ENCODE measurements around the gene MTX3.

MTX3 gene

GRCh38 chr5:79983618-79984017 lies 7.4 kb downstream of the MTX3 start:
- H3K36me3 ChIP-seq (ENCODE audit: control insufficient read depth in 2 of 2, insufficient read depth in 2 of 2, low read length in 2 of 2): peaks cover 13 to 36% of the 10 kb centered on the region in 2 donors
- no peak overlapping the region for H3K9ac ChIP-seq (ENCODE audit: low read length in 2 of 2)
- no peaks in the 10 kb centered on the region for H3K9me3 ChIP-seq (ENCODE audit: control insufficient read depth in 2 of 2, low read length in 2 of 2)
- H3K27ac ChIP-seq (ENCODE audit: low read length): no peak overlapping the region
- H3K4me1 ChIP-seq (ENCODE audit: control insufficient read depth, insufficient read depth, low read length): no peaks in the 10 kb centered on the region
- H3K27me3 ChIP-seq (ENCODE audit: control insufficient read depth in 1 of 2, insufficient read depth in 2 of 2, low read length in 2 of 2): no peaks in the 10 kb centered on the region
- H3K4me3 ChIP-seq (ENCODE audit: low read length in 2 of 2): no peak overlapping the region

DNA sequence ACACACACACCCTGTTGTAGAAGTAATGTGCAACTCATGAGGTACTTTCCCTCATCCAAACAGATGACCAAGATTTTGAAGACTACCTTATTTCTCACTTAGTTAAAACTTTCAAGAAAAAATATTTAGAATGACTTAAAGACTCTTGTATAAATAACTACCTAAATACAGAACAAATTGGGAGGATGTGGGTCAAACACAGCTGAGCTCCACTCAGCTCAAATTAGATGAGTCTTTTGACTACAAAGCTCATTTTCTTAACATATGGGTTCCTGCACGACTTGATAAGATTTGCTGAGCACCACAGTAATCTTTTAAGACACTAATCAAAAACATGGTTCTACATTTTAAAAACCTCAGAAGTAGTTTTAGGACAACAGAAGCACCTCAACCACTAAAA lies 8.9 kb downstream of the MTX3 start:
- no peak overlapping the region for H3K9ac ChIP-seq (ENCODE audit: low read length in 2 of 2)
- H3K27ac ChIP-seq (ENCODE audit: low read length): no peak overlapping the region
- H3K4me1 ChIP-seq (ENCODE audit: control insufficient read depth, insufficient read depth, low read length): no peaks in the 10 kb centered on the region
- no peak overlapping the region for H3K4me3 ChIP-seq (ENCODE audit: low read length in 2 of 2)
- peaks cover 21 to 37% of the 10 kb centered on the region in 2 donors for H3K36me3 ChIP-seq (ENCODE audit: control insufficient read depth in 2 of 2, insufficient read depth in 2 of 2, low read length in 2 of 2)
- no peaks in the 10 kb centered on the region for H3K9me3 ChIP-seq (ENCODE audit: control insufficient read depth in 2 of 2, low read length in 2 of 2)
- H3K27me3 ChIP-seq (ENCODE audit: control insufficient read depth in 1 of 2, insufficient read depth in 2 of 2, low read length in 2 of 2): no peaks in the 10 kb centered on the region

- Histone ChIP-seq H3K27me3 (ENCODE audit: control insufficient read depth in 1 of 2, insufficient read depth in 2 of 2, low read length in 2 of 2) (no peaks in the 10 kb centered on the region), H3K4me1 (ENCODE audit: control insufficient read depth, insufficient read depth, low read length) (no peaks in the 10 kb centered on the region), H3K36me3 (ENCODE audit: control insufficient read depth in 2 of 2, insufficient read depth in 2 of 2, low read length in 2 of 2) (peaks cover 11 to 20% of the 10 kb centered on the region in 2 donors), H3K4me3 (ENCODE audit: low read length in 2 of 2) (no peak overlapping the region), H3K9ac (ENCODE audit: low read length in 2 of 2) (no peak overlapping the region), H3K27ac (ENCODE audit: low read length) (no peak overlapping the region), H3K9me3 (ENCODE audit: control insufficient read depth in 2 of 2, low read length in 2 of 2) (no peaks in the 10 kb centered on the region)
Observed at GRCh38 chr5:79976759-79977515, 14.1 kb downstream of the MTX3 start.

DNA sequence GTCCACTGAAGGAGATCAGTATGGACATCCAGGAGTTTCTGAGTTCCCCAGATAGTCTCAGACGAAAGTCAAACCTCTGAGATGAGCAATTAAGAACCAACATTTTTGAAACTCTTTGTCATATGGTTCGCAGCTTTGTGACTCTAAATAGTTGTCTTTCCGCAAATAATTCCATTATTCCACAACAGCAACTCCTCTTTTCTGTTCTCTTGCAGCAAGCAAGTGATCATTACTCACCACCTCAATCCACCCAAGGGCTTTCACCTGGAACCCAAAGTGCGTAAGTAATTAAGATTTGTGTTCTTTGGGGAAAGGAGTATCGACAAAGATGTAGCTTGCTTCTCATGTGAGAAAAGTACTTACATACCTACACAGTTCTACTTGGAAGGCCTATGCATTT lies 15.6 kb downstream of the MTX3 start:
- no peaks in the 10 kb centered on the region for H3K9me3 ChIP-seq (ENCODE audit: control insufficient read depth in 2 of 2, low read length in 2 of 2)
- H3K36me3 ChIP-seq (ENCODE audit: control insufficient read depth in 2 of 2, insufficient read depth in 2 of 2, low read length in 2 of 2): peaks cover 9 to 14% of the 10 kb centered on the region in 2 donors
- H3K27me3 ChIP-seq (ENCODE audit: control insufficient read depth in 1 of 2, insufficient read depth in 2 of 2, low read length in 2 of 2): no peaks in the 10 kb centered on the region
- no peak overlapping the region for H3K4me3 ChIP-seq (ENCODE audit: low read length in 2 of 2)
- H3K27ac ChIP-seq (ENCODE audit: low read length): no peak overlapping the region
- H3K4me1 ChIP-seq (ENCODE audit: control insufficient read depth, insufficient read depth, low read length): no peaks in the 10 kb centered on the region
- no peak overlapping the region for H3K9ac ChIP-seq (ENCODE audit: low read length in 2 of 2)

DNA sequence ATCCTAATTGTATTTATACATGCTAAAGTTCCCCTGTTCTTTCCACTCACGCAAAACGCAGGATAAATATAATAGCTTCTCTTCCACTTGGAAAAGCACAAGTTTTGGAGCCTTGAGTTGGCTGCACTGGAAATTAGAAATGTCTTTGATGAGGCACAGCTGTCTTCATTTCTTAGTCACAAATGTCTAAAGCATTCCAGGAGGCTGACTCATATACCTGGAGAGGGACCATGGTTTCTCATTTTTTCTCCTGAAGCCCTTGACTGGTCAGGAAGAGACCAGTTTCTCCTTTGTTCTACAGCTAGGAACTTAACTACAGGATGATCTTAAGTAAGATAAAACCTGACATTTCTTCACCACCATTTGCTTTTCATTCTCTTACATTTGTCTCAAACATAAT lies 16.2 kb downstream of the MTX3 start:
- Histone ChIP-seq H3K9me3 (ENCODE audit: control insufficient read depth in 2 of 2, low read length in 2 of 2) (no peaks in the 10 kb centered on the region), H3K27ac (ENCODE audit: low read length) (no peak overlapping the region), H3K4me3 (ENCODE audit: low read length in 2 of 2) (no peak overlapping the region), H3K36me3 (ENCODE audit: control insufficient read depth in 2 of 2, insufficient read depth in 2 of 2, low read length in 2 of 2) (peaks cover 9 to 12% of the 10 kb centered on the region in 2 donors), H3K27me3 (ENCODE audit: control insufficient read depth in 1 of 2, insufficient read depth in 2 of 2, low read length in 2 of 2) (no peaks in the 10 kb centered on the region), H3K9ac (ENCODE audit: low read length in 2 of 2) (no peak overlapping the region), H3K4me1 (ENCODE audit: control insufficient read depth, insufficient read depth, low read length) (no peaks in the 10 kb centered on the region)

DNA sequence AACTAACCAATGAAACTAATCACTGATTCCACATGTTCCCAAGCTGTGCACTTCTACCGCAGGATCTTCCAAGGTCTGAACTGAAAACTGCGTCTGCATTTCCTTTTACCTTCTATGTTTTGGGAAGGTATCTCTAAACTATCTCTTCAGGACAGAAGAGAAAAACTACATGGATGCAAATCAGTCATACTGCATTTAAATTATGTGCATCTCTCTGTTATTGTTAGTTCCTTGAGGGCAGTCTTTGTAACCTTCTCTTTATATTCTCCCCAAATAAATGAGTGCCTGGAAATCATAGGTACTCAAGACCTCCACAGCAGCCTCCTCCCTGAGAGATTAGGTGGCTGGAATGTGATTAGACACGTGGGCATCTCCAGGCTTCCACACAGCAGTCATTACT lies 17.1 kb downstream of the MTX3 start:
- no peaks in the 10 kb centered on the region for H3K4me1 ChIP-seq (ENCODE audit: control insufficient read depth, insufficient read depth, low read length)
- H3K27ac ChIP-seq (ENCODE audit: low read length): no peak overlapping the region
- H3K4me3 ChIP-seq (ENCODE audit: low read length in 2 of 2): no peak overlapping the region
- no peak overlapping the region for H3K9ac ChIP-seq (ENCODE audit: low read length in 2 of 2)
- H3K27me3 ChIP-seq (ENCODE audit: control insufficient read depth in 1 of 2, insufficient read depth in 2 of 2, low read length in 2 of 2): no peaks in the 10 kb centered on the region
- peaks cover 9 to 12% of the 10 kb centered on the region in 2 donors for H3K36me3 ChIP-seq (ENCODE audit: control insufficient read depth in 2 of 2, insufficient read depth in 2 of 2, low read length in 2 of 2)
- H3K9me3 ChIP-seq (ENCODE audit: control insufficient read depth in 2 of 2, low read length in 2 of 2): no peaks in the 10 kb centered on the region

- Histone ChIP-seq H3K4me3 (ENCODE audit: low read length in 2 of 2) (no peak overlapping the region), H3K9me3 (ENCODE audit: control insufficient read depth in 2 of 2, low read length in 2 of 2) (no peaks in the 10 kb centered on the region), H3K9ac (ENCODE audit: low read length in 2 of 2) (no peak overlapping the region), H3K27me3 (ENCODE audit: control insufficient read depth in 1 of 2, insufficient read depth in 2 of 2, low read length in 2 of 2) (no peaks in the 10 kb centered on the region), H3K36me3 (ENCODE audit: control insufficient read depth in 2 of 2, insufficient read depth in 2 of 2, low read length in 2 of 2) (peaks cover 9 to 12% of the 10 kb centered on the region in 2 donors), H3K4me1 (ENCODE audit: control insufficient read depth, insufficient read depth, low read length) (no peaks in the 10 kb centered on the region), H3K27ac (ENCODE audit: low read length) (no peak overlapping the region)
Observed at GRCh38 chr5:79973511-79973910, 17.6 kb downstream of the MTX3 start.

DNA sequence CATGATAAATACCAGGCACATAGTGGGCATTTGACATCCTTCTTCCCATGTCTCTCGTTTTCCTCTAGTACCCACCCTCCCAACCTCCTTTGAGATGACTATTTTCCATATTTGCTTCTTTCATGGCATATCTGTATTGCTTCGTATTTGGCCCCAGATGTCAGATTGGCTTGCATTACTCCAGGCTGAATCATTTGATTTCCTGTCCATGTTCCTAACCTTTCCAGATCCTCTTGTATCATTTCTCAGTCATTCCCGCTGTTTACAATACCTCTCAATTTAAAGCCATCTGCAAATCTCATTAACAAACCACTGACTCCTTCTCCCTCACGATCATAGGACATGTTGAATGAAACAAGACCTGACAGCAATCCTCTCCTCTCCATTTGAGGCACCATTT lies 19.9 kb downstream of the MTX3 start:
- Histone ChIP-seq H3K36me3 (ENCODE audit: control insufficient read depth in 2 of 2, insufficient read depth in 2 of 2, low read length in 2 of 2) (peaks cover 0 to 2% of the 10 kb centered on the region in 2 donors), H3K9me3 (ENCODE audit: control insufficient read depth in 2 of 2, low read length in 2 of 2) (no peaks in the 10 kb centered on the region), H3K9ac (ENCODE audit: low read length in 2 of 2) (no peak overlapping the region), H3K27ac (ENCODE audit: low read length) (no peak overlapping the region), H3K4me1 (ENCODE audit: control insufficient read depth, insufficient read depth, low read length) (no peaks in the 10 kb centered on the region), H3K27me3 (ENCODE audit: control insufficient read depth in 1 of 2, insufficient read depth in 2 of 2, low read length in 2 of 2) (no peaks in the 10 kb centered on the region), H3K4me3 (ENCODE audit: low read length in 2 of 2) (no peak overlapping the region)

DNA sequence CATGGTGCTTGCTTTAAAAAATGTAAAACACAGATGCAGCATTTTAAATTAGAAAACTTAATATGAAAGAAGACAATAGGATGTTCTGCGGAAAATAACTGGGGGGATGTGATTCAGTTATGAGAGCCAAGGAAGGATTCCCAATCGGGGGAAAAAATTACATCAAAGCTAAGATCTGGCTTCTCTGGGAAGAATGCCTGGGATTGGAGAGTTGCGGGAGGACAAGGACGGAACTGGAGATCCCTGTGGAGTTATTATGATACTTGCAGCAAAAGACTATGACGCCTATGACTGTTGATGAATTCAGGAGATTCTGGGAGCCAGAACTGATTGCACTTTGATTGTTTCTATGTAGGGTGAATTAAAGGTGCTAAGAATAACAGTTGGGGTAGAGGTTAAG lies 24.6 kb downstream of the MTX3 start:
- H3K27me3 ChIP-seq (ENCODE audit: control insufficient read depth in 1 of 2, insufficient read depth in 2 of 2, low read length in 2 of 2): no peaks in the 10 kb centered on the region
- H3K4me3 ChIP-seq (ENCODE audit: low read length in 2 of 2): no peak overlapping the region
- H3K9ac ChIP-seq (ENCODE audit: low read length in 2 of 2): no peak overlapping the region
- H3K4me1 ChIP-seq (ENCODE audit: control insufficient read depth, insufficient read depth, low read length): no peaks in the 10 kb centered on the region
- H3K27ac ChIP-seq (ENCODE audit: low read length): no peak overlapping the region
- H3K36me3 ChIP-seq (ENCODE audit: control insufficient read depth in 2 of 2, insufficient read depth in 2 of 2, low read length in 2 of 2): no peaks in the 10 kb centered on the region
- no peaks in the 10 kb centered on the region for H3K9me3 ChIP-seq (ENCODE audit: control insufficient read depth in 2 of 2, low read length in 2 of 2)

GRCh38 chr5:79964136-79964535 lies 26.9 kb downstream of the MTX3 start:
- Histone ChIP-seq H3K27me3 (ENCODE audit: control insufficient read depth in 1 of 2, insufficient read depth in 2 of 2, low read length in 2 of 2) (no peaks in the 10 kb centered on the region), H3K4me3 (ENCODE audit: low read length in 2 of 2) (no peak overlapping the region), H3K9ac (ENCODE audit: low read length in 2 of 2) (no peak overlapping the region)

DNA sequence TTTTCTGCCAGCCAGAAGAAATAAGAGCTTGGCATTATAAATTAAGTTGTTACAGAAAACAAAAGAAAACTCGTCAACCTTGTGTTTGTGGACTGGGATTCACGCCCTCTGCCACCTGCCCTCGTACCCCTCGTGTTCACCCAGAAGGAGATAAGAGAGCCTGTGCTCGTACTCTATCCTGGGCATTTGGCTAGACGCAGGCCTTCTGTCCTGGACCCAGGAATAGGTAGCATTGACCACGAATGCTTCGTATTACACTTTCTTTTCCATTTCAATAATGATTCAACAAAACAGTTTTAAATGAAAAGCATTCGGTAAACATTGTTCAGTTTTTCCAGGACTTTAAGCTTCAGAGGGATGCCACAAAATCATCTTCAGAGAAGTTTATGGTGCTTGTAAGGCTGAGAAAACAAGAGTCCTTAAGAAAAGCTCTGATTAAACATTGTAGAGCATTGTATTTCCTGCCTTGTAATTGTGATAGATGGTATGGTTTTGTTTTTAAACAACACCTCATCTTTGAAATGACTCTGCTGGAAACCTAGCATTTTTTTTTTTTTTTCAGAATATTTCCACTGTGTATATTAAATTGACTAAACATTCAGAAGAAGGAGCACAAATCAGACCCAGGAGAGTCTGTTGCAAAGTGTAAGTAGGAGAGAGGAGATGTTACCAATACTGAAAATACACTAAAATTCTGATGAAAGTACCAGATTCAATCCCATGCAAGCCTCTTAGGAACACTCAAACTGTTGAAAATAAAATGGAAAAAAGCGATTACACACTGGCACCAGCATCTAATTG lies 27.6 kb downstream of the MTX3 start:
- H3K27me3 ChIP-seq (ENCODE audit: control insufficient read depth in 1 of 2, insufficient read depth in 2 of 2, low read length in 2 of 2): no peaks in the 10 kb centered on the region
- H3K27ac ChIP-seq (ENCODE audit: low read length): no peak overlapping the region
- no peak overlapping the region for H3K4me3 ChIP-seq (ENCODE audit: low read length in 2 of 2)
- H3K4me1 ChIP-seq (ENCODE audit: control insufficient read depth, insufficient read depth, low read length): no peaks in the 10 kb centered on the region
- H3K9me3 ChIP-seq (ENCODE audit: control insufficient read depth in 2 of 2, low read length in 2 of 2): no peaks in the 10 kb centered on the region
- H3K36me3 ChIP-seq (ENCODE audit: control insufficient read depth in 2 of 2, insufficient read depth in 2 of 2, low read length in 2 of 2): no peaks in the 10 kb centered on the region
- no peak overlapping the region for H3K9ac ChIP-seq (ENCODE audit: low read length in 2 of 2)

More at GRCh38 chr5:79964136-79964535, 26.9 kb downstream of the MTX3 start:
- H3K4me1 ChIP-seq (ENCODE audit: control insufficient read depth, insufficient read depth, low read length): no peaks in the 10 kb centered on the region
- H3K36me3 ChIP-seq (ENCODE audit: control insufficient read depth in 2 of 2, insufficient read depth in 2 of 2, low read length in 2 of 2): no peaks in the 10 kb centered on the region
- no peak overlapping the region for H3K27ac ChIP-seq (ENCODE audit: low read length)
- no peaks in the 10 kb centered on the region for H3K9me3 ChIP-seq (ENCODE audit: control insufficient read depth in 2 of 2, low read length in 2 of 2)
